KG1 (cell line): ENCODE measurements around the gene BAIAP3.
"Not testable (repeated sequence)": the region's sequence is repeated elsewhere in the genome, so short reads cannot be mapped to it uniquely, and the experiment has no call there.

Source experiments
- DNase-seq: peaks from one replicate; lab custom pipeline; 2025; lab: John Stamatoyannopoulos, UW

The BAIAP3 gene

DNA sequence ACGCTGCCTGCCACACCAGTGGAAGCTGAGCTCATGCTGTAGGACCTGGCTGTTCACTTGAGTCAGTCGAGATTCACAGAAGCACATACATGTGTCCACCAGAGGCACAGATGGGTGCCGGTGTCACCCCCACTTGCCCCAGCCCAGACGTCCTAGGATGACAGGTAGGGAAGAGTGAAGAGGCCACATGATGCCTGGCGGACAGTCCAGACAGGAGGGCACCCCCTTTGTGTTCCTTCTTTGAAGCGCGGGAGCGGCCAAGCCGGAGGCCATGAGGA is 15.2 kb upstream of the BAIAP3 start:
- no peak for DNase-seq

DNA sequence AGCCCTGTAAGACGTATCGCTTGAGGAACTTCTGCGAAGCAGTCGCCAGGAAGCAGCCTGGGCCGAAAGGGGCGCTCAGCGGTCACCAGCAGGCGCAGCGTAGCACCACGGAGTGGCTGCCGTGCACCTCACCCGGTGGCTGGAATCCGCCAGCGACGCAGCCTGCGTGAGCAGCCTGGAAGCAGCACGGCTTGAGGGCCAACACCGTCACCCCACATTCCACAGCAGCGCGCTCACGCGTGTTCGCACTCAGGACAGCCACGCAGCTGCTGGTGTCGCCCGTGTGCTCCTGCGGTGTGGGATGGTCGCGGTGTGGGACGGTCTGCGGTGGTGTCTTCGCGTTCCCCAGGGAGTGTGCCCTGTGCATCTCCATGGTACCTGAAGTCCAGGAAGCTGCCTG is 14.4 kb upstream of the BAIAP3 start:
- no peak for DNase-seq

DNA sequence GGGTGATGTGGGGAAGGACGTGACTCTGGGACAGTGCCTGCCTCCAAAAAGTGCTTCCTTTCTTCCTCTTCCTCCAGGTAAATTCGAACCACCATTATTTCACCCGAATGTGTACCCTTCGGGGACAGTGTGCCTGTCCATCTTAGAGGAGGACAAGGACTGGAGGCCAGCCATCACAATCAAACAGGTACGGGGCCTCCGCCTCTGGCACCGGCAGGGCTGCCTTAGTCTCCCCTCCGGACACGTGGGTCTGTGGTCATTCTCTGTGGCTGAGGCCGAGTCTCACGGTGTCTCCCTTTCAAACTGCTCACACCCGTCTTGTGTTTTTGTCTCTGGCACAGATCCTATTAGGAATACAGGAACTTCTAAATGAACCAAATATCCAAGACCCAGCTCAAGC is 13.3 kb upstream of the BAIAP3 start:
- DNase-seq = no peak

DNA sequence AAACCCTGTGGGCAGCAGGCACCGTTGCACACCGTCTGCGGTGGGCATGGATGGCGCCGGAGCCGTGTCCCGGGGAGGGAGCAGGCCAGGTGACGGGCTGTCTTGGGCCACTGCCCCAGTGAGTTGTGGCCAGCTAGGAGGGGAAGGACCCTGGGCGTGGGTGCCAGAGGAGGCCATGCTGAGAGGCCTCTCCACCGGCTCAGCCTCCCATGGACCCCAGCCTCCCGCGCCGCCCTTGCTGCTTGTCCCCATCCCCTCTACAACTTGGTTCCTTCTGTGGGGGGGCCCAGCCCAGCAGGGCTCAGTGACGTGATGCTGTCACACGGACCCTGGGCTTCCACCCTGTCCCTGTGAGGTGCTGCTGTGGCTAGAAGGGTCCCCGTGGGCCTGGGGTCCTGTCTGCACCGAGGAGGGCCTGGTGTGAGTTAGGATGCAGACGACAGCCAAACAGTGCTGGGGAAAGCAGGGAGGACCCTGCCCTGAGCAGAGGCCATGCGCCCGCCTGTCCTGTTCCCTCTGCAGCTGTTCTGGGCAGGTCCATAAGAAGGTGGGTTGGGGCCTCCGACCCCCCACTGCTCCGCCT is 12.7 kb upstream of the BAIAP3 start:
- no peak for DNase-seq

DNA sequence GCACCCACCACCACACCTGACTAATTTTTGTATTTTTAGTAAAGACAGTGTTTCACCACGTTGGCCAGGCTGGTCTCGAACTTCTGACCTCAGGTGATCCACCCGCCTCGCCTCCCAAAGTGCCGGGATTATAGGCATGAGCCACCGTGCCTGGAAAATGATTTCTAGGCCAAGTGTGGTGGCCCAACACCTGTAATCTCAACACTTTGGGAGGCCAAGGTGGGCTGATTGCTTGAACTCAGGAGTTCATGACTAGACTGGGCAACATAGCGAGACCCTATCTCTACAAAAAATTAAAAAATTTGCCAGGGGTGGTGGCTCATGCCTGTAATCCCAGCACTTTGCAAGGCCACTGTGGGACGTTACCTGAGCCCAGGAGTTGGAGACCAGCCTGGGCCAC is 11.0 kb upstream of the BAIAP3 start:
- no peak for DNase-seq

DNA sequence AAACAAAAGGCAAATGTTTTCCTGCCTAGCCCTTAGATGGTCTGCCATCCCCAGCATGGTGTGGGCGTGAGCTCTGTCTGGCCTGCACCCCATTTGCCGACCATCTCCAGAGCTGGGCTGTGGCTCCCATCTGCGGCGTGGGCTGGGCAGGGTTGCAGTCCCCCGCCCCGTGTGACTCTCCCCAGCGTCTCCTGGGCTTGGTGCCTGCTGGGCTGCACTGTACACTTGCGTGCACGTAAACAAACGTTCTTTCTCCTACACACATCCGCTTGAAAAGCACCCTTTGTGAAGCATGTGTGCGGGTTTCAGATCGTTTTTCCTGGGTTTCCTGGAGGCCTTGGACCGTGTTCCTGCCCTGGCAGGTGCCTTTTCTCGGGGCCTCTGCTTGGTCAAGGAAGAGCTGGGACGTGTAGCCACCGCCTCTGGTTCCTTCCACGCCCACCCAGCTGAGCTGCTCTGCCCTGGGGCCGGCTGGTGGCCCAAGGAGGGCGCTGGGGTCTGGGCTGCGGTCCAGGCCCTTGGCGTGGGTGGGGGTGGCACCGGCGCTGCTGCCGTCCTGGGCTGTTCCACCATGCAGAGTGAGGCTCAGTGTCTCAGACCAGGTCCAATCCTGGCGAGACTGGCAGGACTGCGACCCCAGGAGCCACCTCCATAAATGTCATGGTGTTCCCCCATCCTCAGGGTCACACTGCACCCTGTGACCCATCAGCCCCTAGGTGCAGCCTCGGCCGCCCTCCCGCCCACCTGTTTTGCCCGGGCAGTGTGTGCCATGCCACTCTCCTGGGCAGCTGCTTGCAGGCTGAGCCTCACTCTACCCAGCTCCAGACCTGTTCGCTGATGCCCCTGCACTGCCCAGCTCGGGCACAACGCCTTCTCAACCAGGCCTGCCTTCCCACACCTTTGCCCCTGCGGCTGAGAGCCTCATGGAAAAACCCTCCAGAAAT is 9.9 kb upstream of the BAIAP3 start:
- DNase-seq = no peak

DNA sequence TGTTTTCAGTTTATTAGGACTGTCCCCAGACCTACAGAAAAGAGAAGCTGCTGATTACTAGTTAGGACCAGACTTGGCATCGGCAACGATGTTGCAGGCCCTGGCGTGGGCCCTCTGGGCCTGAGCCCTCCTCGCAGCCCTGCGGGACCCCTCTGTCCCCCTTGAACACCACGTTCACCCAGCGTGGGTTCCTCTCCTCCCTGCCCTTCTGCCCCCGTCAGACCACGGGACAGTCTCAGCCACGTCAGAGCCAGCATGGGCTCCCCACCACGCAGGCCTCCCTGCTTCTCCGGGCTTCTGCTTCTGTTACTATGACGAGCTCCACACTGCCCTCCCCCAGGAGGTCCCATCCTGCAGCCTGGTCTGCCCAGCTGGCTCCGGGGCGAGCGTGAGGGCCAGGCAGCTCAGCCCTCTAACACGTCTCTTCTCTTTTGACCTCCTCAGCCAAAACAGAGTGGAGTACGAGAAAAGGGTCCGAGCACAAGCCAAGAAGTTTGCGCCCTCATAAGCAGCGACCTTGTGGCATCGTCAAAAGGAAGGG is 9.1 kb upstream of the BAIAP3 start:
- no peak for DNase-seq

DNA sequence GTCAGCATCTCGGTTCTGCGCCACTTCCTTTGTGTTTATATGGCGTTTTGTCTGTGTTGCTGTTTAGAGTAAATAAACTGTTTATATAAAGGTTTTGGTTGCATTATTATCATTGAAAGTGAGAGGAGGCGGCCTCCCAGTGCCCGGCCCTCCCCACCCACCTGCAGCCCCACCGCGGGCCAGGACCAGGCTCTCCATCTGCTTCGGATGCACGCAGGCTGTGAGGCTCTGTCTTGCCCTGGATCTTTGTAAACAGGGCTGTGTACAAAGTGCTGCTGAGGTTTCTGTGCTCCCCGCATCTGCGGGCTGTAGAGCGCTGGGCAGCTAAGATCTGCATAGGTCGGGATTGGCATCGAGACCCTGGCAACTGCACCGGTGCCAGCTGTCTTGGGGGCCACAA is 8.2 kb upstream of the BAIAP3 start:
- no peak for DNase-seq

DNA sequence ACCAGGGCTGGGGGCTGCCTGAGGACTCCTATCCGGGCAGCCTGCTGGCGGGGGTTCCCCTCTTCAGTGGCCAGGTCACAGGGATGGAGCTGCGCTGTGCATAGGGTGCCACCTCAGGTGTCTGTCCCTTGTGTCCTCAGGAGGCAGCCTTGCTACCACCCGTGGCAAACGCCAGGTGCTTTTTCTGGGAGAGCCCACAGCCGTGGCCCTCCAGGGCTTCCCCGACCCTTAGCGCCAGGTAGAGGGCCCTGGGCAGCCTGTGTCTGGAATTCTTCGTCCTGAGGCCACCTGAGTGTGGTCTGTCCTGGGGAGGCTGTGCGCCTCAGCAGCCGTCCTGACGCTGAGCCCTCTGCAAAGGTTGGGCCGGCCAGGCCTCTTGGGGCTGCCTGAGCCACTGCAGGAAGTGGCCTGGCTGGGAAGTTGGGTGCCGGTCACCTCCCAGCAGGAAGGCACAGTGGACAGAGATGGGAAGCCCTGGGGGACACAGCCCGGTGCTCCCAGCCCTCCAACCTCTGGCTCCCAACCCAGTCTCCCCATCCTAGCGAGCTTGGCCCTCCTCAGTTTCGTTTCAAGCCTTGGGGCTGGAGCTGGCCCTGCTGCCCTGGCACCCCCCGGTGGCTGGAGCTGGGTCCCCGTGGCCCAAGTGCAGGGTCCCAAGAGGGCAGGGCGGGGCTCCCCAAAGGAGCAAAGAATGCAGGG is 7.6 kb upstream of the BAIAP3 start:
- no peak for DNase-seq

DNA sequence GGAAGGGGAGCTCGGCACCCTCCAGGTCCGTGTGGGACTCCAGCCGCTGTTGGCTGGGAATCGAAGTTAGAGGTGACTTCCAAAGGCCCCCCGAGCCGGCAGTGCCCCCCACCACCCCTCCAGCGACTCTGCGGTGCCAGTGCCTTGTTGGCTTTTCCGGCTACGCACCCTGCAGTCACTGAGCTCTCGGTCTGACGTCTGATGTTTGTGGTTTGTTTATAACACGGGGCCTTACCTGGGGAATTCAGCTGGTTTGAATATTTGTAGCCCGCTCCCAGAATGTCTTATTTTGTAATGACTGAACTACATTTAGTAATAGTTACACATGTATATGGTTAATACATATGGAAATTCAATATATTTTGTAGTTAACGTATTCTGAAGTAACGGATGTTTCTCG is 7.1 kb upstream of the BAIAP3 start:
- DNase-seq = no peak

DNA sequence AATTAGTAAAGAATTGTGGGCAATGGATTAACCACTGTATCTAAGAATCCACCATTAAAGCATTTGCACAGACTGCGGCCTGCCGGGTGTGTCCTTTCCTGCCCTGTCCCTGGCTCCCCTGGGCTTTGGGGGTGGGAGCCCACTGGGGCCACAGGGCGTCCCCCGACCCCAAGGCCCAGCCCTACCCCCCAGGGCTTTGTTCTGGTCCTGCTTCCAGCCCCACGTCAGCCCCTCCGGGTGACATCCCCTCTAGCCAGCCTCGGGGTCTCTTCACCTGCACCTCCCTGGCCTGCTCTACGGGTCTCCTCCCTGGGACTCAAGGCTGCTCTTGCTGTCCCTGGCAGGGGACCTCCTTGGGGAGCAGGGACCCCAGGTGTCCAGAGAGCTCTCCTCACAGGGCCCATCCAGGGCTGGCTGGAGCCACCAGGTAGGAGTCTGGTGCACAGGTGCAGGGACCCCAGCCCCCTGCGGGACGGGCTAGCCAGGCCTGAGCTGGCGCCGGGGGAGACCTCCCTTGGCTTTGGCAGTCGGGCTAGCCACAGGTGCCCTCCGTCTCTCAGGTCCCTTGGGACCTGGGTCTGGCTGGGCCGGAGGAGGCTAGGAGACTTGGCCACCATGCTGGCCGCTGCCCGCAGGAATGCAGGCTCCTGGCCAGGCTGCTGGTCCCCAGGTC is 6.4 kb upstream of the BAIAP3 start:
- DNase-seq = no peak

DNA sequence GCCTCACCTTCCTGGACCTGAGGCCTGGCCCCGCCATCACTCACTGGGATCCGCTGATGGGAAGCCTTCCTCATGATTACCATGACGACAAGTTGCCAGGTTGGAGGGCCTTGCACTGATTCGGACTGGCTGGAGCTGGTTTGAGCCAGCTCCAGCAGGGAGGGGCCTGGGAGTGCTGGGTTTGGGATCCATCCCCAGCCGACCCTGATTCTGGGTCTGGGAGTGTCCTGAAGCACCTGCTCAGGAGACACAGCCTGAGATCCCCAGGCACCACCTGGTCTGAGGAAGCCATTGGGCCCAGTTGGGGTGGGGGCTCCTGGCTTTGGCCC is 5.9 kb upstream of the BAIAP3 start:
- DNase-seq = no peak

DNA sequence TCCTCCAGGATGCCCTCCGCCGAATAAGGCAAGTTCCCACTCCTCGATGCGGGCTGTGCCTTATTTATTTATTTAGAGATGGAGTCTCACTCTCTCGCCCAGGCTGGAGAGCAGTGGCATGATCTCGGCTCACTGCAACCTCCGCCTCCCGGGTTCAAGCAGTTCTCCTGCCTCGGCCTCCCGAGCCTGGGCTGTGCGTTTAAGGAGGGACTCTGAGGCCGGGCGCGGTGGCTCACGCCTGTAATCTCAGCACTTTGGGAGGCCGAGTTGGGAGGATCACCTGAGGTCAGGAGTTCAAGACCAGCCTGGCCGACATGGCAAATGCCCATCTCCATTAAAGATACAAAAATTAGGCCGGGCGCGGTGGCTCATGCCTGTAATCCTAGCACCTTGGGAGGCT is 5.3 kb upstream of the BAIAP3 start:
- not testable (repeated sequence) for DNase-seq

DNA sequence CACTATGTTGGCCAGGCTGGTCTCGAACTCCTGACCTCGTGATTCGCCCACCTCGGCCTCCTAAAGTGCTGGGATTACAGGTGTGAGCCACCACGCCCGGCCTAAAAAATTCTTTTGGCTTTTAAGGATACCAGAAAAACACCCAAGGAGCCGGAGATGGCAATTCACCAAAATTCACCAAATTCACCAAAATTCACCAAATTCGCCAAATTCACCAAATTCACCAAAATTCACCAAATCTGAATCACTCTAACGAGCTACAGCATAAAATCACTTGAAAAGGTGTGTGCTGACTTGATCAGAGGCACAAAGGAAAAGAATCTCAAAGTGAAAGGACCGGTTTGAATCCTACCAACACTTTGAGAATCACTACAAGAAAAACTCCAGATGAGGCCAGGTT is 4.5 kb upstream of the BAIAP3 start:
- not testable (repeated sequence) for DNase-seq

DNA sequence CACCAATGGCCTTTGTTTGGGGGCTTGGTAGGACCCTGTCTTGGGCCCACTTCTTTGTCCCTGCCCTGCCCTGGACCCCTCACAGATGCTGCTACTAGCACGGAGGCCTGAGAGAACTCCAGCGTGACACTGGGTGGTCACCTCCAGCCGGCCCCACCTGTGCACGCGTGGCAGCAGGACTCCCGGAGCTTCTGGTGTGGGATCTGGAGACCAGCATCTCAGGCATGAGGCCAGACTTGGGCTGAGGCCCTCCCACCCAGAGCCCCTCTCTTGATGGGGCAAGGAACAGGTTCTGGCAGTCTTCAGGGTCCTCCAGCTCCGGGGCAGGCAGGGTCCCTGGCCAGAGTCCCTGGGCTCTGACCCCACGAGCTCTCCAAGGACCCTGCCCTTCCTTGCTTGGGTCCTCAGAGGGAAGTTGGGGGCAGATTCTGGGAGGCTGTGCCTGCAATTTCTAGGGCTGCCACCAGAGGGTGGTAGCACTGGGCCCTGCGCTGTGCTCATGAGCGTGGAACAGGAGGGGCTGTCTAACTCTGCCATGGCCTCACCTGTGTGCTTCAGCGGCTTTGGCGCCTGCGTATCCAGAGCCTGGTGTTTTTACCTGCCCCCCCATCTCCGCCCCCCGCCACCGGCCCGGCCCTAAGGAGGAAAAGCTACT is 3.1 kb upstream of the BAIAP3 start:
- no peak for DNase-seq

DNA sequence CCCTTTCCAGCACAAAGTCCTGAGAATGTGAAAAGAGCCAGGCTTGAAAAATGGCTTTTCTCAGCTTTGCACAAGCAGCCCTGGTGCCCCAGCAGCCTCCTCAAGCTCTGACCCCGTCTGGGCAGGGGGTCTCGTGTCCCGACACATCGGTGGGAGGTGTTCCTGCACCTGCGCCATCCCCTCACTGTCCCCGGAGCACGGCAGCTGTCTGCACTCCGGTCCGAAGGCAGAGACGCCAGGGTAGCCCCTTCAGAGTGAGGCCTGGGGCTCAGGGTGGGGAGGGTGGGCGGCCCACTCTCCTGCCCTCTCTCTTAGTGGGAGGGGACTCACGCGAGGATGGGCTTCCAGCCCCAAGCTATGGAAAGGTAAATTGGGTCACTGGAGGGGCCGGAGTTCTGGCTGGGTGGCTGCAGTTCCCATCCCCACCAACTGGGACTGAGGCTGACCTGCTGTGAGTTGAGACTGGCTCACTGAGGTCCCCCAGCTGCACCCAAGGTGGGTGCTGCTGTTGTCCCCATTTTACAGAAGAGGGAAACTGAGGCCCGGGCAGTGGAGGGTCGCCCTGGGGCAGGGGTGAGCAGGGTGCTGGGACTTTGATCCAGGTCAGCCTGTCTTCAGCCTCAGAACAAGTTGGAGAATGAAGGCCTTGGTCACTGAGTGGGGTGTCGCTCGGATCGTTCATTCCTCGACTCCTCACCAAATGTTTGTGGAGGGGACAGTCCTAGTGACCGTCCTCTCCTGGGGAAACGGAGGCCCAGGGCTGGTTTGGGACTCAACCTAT is 2.3 kb upstream of the BAIAP3 start:
- DNase-seq = no peak

DNA sequence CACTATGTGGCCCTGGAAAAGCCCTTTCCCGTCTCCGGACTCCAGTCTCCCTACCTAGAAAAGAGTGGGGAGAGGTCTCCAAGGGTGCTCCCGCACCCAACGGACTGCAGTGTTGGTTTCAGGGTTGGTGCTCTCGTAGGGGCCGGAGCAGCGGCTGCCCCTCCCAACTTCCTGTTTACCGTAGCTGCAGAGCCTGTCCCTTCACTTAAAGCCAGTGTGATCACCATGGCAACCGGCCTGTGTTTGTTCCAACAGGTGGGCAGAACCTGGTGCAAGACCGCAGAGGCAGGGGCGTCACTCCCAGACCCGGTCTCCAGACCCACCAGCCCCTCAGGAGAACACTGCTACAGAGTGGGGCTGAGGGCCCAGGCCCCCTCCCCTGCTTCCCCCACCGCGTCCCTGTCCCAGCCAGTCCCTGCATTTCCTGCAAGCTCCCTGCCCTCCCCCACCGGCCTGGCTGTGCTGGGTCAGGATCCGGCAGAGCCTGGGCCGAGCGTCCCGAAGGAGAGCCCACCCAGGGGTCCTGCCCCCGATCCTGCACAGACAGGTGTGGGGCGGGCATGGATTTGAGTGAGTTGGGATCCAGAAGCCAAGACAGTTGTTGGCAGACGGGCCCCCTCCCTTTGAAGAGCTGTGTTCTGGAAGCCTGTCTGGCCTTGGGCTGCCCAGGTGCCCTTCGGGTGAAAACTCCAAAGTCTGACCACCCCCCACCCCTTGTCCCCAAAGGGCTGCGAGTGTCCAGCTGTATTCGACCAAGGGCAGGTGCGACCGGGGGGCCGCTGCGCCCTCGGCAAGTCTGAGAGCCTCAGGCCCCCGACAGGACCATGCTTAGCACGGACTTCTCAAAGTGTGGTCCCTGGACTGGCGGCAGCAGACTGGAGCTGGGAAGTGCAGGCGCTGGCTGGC is 1.5 kb upstream of the BAIAP3 start:
- peak; percentile 10 for DNase-seq

DNA sequence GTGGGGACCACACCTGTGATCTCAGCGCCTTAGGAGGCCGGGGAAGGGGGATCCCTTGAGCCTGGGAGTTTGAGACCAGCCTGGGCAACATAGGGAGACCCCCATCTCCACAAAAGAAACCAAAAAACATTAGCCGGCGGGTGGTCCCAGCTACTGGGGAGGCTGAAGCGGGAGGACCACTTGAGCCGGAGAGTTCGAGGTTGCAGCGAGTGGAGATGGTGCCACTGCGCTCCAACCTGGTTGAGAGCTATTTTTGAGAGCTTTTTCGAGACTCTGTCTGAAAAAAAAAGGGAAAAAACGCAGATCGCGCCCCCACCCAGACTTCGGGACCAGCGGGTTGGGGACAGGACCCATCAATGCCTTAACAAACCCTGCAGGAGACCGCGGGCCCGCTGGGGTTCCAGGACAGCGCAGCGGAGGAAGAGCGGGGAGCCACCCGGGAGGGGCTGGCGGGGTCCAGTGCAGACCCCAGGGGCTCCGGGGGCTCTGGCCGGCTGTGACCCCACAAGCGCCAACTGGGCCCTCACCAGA is 762 bp upstream of the BAIAP3 start:
- no peak for DNase-seq

DNA sequence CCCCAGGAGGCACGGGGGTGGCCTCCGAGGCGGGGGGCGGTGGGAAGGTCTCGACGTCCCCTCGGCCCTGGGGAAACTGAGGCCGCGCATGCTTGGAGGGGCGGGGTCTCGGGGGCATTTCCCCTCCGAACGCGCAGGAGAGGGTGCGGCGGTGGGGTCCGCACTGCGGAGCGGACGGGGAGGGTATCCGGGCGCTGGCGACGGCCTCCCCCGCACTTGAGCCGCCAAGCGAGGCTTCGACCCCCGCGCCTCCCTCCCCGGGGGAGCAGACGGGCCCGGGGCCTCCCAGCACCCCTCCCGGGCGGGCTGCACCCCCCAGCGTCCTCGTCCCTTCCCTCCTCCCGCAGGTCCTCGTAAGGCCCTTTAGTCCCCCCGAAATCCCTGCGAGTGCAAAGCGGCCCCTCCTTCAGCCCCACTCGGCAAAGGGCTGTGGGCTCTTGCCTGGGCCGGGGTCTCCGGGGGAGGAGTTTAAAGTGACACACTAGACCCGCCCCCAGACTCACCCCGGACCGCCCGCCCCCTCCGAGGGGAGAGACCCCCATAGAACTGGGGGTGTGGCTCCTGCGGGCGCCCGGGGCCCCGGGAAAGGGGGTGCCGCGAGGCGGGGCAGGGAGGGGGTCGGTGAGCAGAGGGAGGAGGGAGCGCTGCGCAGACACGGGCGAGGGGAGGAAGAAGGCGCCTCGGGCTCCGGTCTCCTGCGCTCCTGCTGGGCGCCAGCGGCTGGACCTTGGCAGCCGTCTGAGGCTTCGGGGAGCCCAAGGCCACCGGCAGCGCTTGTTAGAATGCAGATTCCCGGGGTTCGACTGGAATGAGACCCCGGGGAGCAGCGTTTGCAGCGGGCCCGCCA is 632 bp downstream of the BAIAP3 start:
- DNase-seq = no peak
